Parathyroid adenoma (tissue), 2 donors: ENCODE data around the gene DYNLRB1.

Experiments
- H2AFZ ChIP-seq: fragments of 300-600 bp; sonication (generic); one replicate; pipeline ENCODE4 v1.7.0; 2017; ENCODE audit warnings: antibody characterized with exemption, mild to moderate bottlenecking
- H3K27ac ChIP-seq: fragments of 300-600 bp; sonication (generic); one replicate; pipeline ENCODE4 v1.7.0; 2017
- H3K27me3 ChIP-seq: fragments of 300-600 bp; sonication (generic); one replicate; pipeline ENCODE4 v1.7.0; 2017; ENCODE audit warnings: low read length; ENCODE audit not compliant: control insufficient read depth, insufficient read depth
- H3K36me3 ChIP-seq: fragments of 300-600 bp; sonication (generic); one replicate; pipeline ENCODE4 v1.7.0; 2017; ENCODE audit warnings: low read length; ENCODE audit not compliant: control insufficient read depth, insufficient read depth
- H3K4me1 ChIP-seq: fragments of 300-600 bp; sonication (generic); one replicate; pipeline ENCODE4 v1.7.0; 2017; ENCODE audit warnings: control low read depth
- H3K4me2 ChIP-seq: fragments of 300-600 bp; sonication (generic); one replicate; pipeline ENCODE4 v1.7.0; 2017; ENCODE audit warnings: low read length
- H3K4me3 ChIP-seq: fragments of 300-600 bp; sonication (generic); one replicate; pipeline ENCODE4 v1.7.0; 2017; ENCODE audit warnings: low read depth, low read length
- H3K79me2 ChIP-seq: fragments of 300-600 bp; sonication (generic); one replicate; pipeline ENCODE4 v1.7.0; 2017; ENCODE audit warnings: control low read depth
- H3K9ac ChIP-seq: fragments of 300-600 bp; sonication (generic); one replicate; pipeline ENCODE4 v1.7.0; 2017; ENCODE audit warnings: mild to moderate bottlenecking
- H3K9me3 ChIP-seq: fragments of 300-600 bp; sonication (generic); one replicate; pipeline ENCODE4 v1.7.0; 2017; ENCODE audit warnings: low read length; ENCODE audit not compliant: control insufficient read depth
- CTCF ChIP-seq: fragments of 300-600 bp; sonication (generic); IDR thresholded peaks from one replicate; pipeline ENCODE4 v1.7.0; 2017; ENCODE audit warnings: antibody characterized with exemption, mild to moderate bottlenecking
- donor health status: primary hyperparathyroidism.

DYNLRB1 gene

GRCh38 chr20:34549929-34550305, 33.7 kb downstream of the DYNLRB1 start:
- Histone ChIP-seq H3K27ac (no peak overlapping the region), H3K4me2 (no peak overlapping the region)

DNA sequence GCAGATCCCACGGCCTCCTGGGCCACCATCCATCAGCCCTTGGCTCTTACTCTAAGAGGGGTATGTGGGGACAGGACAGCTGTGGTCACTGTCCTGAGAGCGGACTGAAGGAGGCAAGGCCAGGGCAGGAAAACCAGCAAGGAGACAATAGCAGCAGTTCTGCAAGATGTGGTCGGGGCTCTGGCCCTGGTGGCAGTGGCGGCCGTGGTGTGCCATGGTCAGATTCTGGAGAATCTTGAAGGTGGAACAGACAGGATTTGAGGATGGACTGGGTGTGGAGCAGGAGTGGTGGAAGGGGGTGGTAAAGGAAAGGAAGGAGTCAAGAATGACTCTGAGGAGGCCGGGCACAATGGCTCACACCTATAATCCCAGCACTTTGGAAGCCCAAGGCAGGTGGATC, 36.3 kb downstream of the DYNLRB1 start:
- TF ChIP-seq CTCF, result no peak
- no peaks in the 10 kb centered on the region for H3K27me3 ChIP-seq
- H3K9me3 ChIP-seq, result no peaks in the 10 kb centered on the region
- H2AFZ ChIP-seq, result no peak overlapping the region
- no peak overlapping the region for H3K4me3 ChIP-seq
- no peaks in the 10 kb centered on the region for H3K79me2 ChIP-seq
- H3K4me1 ChIP-seq, result peaks cover 7% of the 10 kb centered on the region
- H3K9ac ChIP-seq, result no peak overlapping the region
- no peak overlapping the region for H3K27ac ChIP-seq
- no peak overlapping the region for H3K4me2 ChIP-seq
- no peaks in the 10 kb centered on the region for H3K36me3 ChIP-seq

More at GRCh38 chr20:34549929-34550305, 33.7 kb downstream of the DYNLRB1 start:
- H3K4me3 ChIP-seq, result no peak overlapping the region
- no peaks in the 10 kb centered on the region for H3K79me2 ChIP-seq
- H2AFZ ChIP-seq, result peak overlapping the region; percentile 50
- peaks cover 7% of the 10 kb centered on the region for H3K4me1 ChIP-seq
- no peaks in the 10 kb centered on the region for H3K36me3 ChIP-seq
- TF ChIP-seq CTCF, result no peak
- H3K27me3 ChIP-seq, result no peaks in the 10 kb centered on the region
- H3K9me3 ChIP-seq, result no peaks in the 10 kb centered on the region
- no peak overlapping the region for H3K9ac ChIP-seq

GRCh38 chr20:34553366-34553867, 37.2 kb downstream of the DYNLRB1 start:
- H3K9ac ChIP-seq, result no peak overlapping the region
- H3K27me3 ChIP-seq, result no peaks in the 10 kb centered on the region
- H3K36me3 ChIP-seq, result no peaks in the 10 kb centered on the region
- H3K79me2 ChIP-seq, result no peaks in the 10 kb centered on the region
- H3K27ac ChIP-seq, result no peak overlapping the region
- no peak overlapping the region for H2AFZ ChIP-seq
- H3K4me1 ChIP-seq, result peaks cover 7% of the 10 kb centered on the region
- H3K9me3 ChIP-seq, result no peaks in the 10 kb centered on the region
- no peak overlapping the region for H3K4me2 ChIP-seq
- no peak overlapping the region for H3K4me3 ChIP-seq
- TF ChIP-seq CTCF, result no peak

GRCh38 chr20:34557936-34558319, 41.7 kb downstream of the DYNLRB1 start:
- no peaks in the 10 kb centered on the region for H3K36me3 ChIP-seq
- H3K27me3 ChIP-seq, result no peaks in the 10 kb centered on the region
- no peaks in the 10 kb centered on the region for H3K79me2 ChIP-seq
- peak overlapping the region; percentile 100 for H2AFZ ChIP-seq
- peak overlapping the region; percentile 72 for H3K4me3 ChIP-seq
- no peaks in the 10 kb centered on the region for H3K9me3 ChIP-seq
- H3K4me2 ChIP-seq, result peak overlapping the region; percentile 92
- H3K9ac ChIP-seq, result peak overlapping the region; percentile 93
- no peaks in the 10 kb centered on the region for H3K4me1 ChIP-seq
- peak overlapping the region; percentile 91 for H3K27ac ChIP-seq
- TF ChIP-seq CTCF, result no peak
